ENCODE measurements around the gene TLNRD1. TPM values are rescaled to one million over a fixed set of nuclear protein-coding genes. Genes with fewer than 3 reads are reported as not detected.

The TLNRD1 gene
- total and polyA plus RNA-seq, 11 donors, result 3.2 to 30.8 (median 7.9) TPM

- Histone ChIP-seq H3K4me1 (peaks cover 3 to 50% (median 29%) of the 10 kb centered on the region in 12 donors), H3K27ac (peak overlapping the region; percentile 88 to 100 (median 99)), H3K36me3 (peaks cover 0 to 25% (median 7%) of the 10 kb centered on the region in 9 donors), H3K9me3 (peaks cover 0 to 5% (median 0%) of the 10 kb centered on the region in 12 donors), H3K4me3 (peak overlapping the region; percentile 57 to 98 (median 90)), H3K27me3 (peaks cover 0 to 7% (median 0%) of the 10 kb centered on the region in 9 donors)
- ATAC-seq, result peak in 2 of 4 donors; percentile 5
- TF ChIP-seq CTCF (IDR thresholded peaks at IDR 0.05) (no peak), POLR2A (IDR thresholded peaks at IDR 0.05) (no peak)
- intact Hi-C loops (cut with DNase I), result loop anchor here in 9 of 10 donors (2.0 to 10.0 kb wide), 5 partner anchors 37 to 105 kb away; no protein-coding TSS in a partner anchor
- WGBS, 4 donors, result 12 to 22% (median 12%) methylated on average over 17 to 21 of the region's 21 CpGs
- DNase-seq, result no peak
These were observed 539 bp upstream of the TLNRD1 start for GRCh38 chr15:81000144-81000623.

- intact Hi-C loops (cut with DNase I), result loop anchor here in 9 of 10 donors (2.0 to 10.0 kb wide), 5 partner anchors 36 to 103 kb away; no protein-coding TSS in a partner anchor
- H3K27ac ChIP-seq, result peak overlapping the region; percentile 88 to 100 (median 99)
- ATAC-seq (peak in 3 of 4 donors; percentile 49 to 66 (median 51)), DNase-seq (peak; percentile 75 to 84 (median 78))
- H3K27me3 ChIP-seq, result peaks cover 0 to 7% (median 0%) of the 10 kb centered on the region in 9 donors
- H3K36me3 ChIP-seq, result peaks cover 0 to 25% (median 8%) of the 10 kb centered on the region in 9 donors
- H3K9me3 ChIP-seq, result peaks cover 0 to 3% (median 0%) of the 10 kb centered on the region in 12 donors
- 0 to 1% (median 0%) methylated on average over 46 to 110 of the region's 110 CpGs for WGBS, 4 donors
- peak overlapping the region; percentile 57 to 98 (median 90) for H3K4me3 ChIP-seq
- peaks cover 5 to 62% (median 41%) of the 10 kb centered on the region in 12 donors for H3K4me1 ChIP-seq
- peak in 1 of 2 donors; percentile 18 for TF ChIP-seq POLR2A (IDR thresholded peaks at IDR 0.05)
- TF ChIP-seq CTCF (IDR thresholded peaks at IDR 0.05), result no peak
These were observed 657 bp downstream of the TLNRD1 start for GRCh38 chr15:81001152-81002008.

- Histone ChIP-seq H3K36me3 (peaks cover 0 to 25% (median 8%) of the 10 kb centered on the region in 9 donors), H3K4me1 (peaks cover 5 to 65% (median 44%) of the 10 kb centered on the region in 12 donors), H3K9me3 (no peaks in the 10 kb centered on the region), H3K27ac (peak overlapping the region; percentile 88 to 100 (median 99)), H3K27me3 (peaks cover 0 to 7% (median 0%) of the 10 kb centered on the region in 9 donors), H3K4me3 (peak overlapping the region; percentile 57 to 98 (median 90))
- WGBS, 4 donors, result 0 to 3% (median 2%) methylated on average over 2 to 42 of the region's 42 CpGs
- DNase-seq (no peak), ATAC-seq (peak in 1 of 4 donors; percentile 14)
- intact Hi-C loops (cut with DNase I), result loop anchor here in 8 of 10 donors (5.0 to 10.0 kb wide), 4 partner anchors 35 to 103 kb away; no protein-coding TSS in a partner anchor
- TF ChIP-seq POLR2A (IDR thresholded peaks at IDR 0.05), result no peak
- TF ChIP-seq CTCF (IDR thresholded peaks at IDR 0.05), result no peak
These were observed 1.2 kb downstream of the TLNRD1 start for GRCh38 chr15:81002009-81002330.
